NOMO-1 treated with dmso at 0.1 percent for 144 hours (cell line): ENCODE data around the gene MRPL37.
"Not testable (repeated sequence)": the region's sequence is repeated elsewhere in the genome, so short reads cannot be mapped to it uniquely, and the experiment has no call there.

Experiments
- DNase-seq: peaks from one replicate; lab custom pipeline; 2025; ENCODE audit not compliant: unreplicated experiment; lab: John Stamatoyannopoulos, UW

The MRPL37 gene

DNA sequence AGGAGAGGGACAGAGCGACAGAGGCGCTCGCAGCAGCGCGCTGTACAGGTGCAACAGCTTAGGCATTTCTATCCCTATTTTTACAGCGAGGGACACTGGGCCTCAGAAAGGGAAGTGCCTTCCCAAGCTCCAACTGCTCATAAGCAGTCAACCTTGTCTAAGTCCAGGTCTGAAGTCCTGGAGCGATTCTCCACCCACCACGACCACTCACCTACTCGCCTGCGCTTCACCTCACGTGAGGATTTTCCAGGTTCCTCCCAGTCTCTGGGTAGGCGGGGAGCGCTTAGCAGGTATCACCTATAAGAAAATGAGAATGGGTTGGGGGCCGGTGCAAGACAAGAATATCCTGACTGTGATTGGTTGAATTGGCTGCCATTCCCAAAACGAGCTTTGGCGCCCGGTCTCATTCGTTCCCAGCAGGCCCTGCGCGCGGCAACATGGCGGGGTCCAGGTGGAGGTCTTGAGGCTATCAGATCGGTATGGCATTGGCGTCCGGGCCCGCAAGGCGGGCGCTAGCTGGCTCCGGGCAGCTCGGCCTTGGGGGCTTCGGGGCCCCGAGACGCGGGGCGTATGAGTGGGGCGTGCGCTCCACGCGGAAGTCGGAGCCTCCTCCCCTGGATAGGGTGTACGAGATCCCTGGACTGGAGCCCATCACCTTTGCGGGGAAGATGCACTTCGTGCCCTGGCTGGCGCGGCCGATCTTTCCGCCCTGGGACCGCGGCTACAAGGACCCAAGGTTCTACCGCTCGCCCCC is at the start of gene MRPL37, which contains the start of gene CYB5RL:
Gene MRPL37, plus strand, starts transcription at position 403 of the 754 bp plus-strand sequence. Its CDS starts 77 bp downstream, at position 480.
Gene CYB5RL, minus strand, starts transcription at position 266 of the 754 bp plus-strand sequence. CDS start 4,414 bp downstream, outside the sequence.
- peak; percentile 98 for DNase-seq

DNA sequence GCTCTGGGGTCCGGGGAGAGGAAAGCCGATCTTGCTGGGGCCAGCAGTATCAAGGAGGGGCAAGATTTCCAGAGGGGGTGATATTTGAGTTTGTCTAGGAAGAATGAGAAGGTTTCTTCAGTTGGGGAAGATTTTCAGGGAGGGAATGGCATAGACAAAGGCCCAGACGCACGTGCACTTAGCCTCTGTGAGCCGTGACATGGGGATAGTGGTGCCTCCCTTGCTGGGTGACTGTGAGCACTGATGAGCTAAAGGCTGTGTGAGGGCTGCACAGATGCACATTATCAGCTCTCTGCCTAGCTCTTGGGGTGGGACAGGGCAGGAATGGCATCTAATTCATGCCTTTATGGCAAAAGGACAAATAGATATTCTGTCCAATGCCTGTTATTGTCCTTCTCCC is 49.0 kb upstream of the MRPL37 start:
- no peak for DNase-seq

DNA sequence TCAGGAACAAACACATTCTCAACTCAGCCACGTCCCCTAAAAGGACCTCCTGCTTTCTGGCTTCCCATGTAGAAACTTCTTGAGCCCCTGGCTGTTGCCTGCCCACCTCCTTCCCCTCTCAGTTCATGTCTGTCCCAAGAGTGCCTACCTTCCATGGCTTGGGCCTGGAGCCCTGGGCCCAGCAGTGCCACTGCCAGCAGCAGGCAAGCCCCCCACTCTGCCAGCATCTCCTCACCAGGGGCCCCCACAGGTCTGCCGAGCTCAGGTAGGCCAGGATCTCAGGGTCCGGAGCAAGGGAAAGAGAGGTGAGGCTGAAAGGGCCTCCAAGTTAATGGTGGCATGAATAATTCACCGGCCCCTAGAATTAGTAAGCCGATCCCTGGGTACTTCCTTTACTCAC is 47.3 kb upstream of the MRPL37 start, which contains the start of gene CDCP2:
Gene CDCP2, minus strand, starts transcription at position 305 of the 400 bp plus-strand sequence. Its CDS starts 78 bp downstream, at position 227.
- no peak for DNase-seq

DNA sequence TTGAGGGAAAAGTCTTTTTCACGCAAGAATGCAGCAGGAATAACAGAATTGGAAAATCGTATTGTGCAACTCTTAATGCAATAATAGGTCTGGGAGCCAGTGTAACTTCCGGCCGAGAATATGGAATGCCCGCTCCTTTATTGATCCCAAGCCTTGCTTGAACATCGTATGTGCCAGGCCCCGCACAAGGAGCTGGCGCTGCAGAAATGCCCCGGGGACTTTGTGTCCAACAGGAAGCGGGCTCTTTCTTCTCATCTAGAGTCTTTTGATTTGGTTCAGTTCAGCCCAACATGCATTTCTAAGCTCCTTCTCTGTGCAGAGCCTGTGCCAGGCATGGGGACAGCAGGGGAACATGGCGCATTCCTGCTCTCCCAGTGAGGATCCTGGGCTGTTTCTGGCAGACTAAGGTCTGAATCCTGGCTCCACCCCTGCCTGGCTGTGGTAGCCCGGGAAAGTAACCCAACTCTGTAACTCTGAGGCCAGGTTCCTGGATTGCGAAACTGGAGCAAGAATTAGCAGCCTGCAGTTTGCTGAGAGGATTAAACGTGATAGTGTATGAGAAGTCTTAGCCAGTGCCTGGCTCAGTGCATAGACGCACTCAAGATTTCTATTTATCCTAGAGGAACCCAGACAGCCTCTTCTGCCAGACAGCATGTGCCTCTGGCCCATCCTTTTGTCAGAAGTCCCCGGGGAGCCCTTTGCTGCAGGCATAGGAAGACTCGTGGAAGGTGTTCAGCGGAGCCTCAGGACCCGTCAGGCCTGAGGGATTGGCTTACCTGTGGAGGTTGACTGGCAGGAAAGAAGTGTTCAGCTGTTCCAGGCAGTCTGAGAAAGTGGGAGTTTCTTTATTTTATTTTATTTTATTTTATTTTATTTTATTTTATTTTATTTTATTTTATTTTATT is 46.2 kb upstream of the MRPL37 start:
- peak; percentile 13 for DNase-seq

DNA sequence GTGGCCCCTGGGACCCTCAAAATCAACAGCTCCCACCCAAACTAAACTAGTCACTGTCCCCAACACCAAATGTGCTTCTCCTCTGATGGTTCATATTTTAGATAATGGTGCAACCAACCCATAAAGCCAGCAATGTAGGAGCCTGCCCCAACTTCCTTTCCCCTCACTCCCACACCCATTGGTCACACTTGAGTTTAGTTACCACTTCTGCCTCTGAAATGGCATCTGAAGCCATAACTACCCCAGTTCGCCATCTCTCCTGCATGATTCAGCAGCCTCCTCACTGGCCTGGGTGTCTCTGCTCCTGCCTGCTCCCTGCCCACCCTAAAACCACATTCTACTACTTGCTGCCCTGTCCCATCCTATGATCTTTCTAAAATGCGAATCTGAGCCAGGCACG is 43.8 kb upstream of the MRPL37 start:
- DNase-seq, result no peak

DNA sequence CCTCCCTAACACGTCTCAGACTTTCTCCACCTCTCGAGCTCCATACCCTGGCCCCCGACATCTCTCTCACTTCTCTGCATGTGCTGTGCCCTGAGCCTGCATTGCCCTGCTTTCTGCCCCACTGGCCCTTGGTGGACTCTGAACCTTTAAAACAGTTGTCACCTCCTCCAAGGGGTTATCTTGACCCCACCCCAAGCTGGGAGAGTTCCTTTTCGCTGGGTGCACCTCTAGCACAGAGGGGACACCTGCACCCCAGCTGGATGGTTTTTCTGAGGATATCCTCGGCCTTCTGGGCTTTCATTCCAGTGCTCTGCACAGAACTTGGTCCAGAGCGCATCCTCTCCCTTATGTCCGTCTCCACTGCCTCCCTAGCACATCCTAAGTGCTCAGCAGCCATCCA is 43.0 kb upstream of the MRPL37 start:
- no peak for DNase-seq

DNA sequence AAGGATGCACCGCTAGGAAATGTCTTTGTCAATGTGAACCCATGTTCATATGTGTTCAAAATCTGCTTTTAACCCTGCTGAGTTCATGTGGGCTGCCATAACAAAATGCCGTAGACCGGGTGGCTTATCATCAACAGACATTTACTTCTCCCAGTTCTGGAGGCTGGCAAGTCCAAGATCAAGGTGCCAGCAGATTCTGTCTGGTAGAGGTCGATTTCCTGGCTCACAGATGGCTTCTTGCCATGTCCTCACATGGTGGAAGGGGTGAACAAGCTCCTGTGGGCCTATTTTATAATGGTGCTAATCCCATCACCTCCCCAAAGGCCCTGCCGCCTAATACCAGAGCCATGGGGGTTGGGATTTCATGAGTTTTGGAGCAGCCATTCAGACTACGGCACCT is 42.6 kb upstream of the MRPL37 start:
- DNase-seq, result no peak

DNA sequence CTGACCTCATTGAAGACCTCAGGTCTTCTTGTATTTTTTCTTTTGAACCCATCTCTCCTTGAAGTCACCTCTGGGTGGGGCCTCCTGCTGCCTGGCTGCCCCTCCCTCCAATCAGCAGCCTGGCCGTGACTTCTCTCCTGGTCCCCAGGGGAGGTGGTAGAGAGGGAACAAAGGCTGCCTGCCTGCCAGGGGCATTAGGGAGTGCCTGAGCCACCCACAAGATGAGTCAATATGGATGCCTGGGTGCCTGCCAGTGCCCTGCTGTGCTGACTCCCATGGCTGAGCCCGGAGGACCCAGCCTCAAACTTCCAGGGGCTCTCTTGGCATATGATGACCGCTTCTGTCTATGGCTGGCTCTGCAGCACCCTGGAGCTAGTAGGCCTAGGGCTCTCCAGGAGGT is 41.9 kb upstream of the MRPL37 start:
- DNase-seq, result no peak

DNA sequence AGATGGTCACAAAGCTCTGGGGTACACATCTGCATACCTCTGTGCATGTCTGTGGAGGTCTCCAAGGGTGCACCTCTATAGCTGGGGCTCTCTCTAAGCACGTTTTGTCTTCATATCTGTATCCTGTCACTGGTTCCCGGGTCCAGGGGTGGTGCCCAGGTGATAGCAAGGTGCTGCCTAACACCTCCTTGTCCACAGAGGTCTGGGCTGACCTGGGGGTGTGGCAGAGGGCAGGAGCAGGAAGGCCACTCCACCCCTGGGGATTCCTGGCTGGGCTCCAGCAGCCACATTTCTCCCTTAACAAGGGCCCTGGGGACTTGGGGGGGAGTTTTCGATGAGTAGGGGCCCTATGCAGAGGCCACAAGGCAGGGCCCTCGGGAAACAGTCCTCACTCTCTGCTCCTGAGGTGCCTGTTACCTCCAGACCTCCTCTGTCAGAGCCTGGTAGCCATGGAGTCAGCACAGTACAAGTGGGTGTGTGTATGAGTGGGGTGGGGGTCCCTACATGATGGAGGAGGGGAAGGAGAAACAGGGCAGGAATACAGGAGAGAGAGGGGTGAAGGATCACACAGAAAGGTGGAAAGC is 40.1 kb upstream of the MRPL37 start:
- no peak for DNase-seq

DNA sequence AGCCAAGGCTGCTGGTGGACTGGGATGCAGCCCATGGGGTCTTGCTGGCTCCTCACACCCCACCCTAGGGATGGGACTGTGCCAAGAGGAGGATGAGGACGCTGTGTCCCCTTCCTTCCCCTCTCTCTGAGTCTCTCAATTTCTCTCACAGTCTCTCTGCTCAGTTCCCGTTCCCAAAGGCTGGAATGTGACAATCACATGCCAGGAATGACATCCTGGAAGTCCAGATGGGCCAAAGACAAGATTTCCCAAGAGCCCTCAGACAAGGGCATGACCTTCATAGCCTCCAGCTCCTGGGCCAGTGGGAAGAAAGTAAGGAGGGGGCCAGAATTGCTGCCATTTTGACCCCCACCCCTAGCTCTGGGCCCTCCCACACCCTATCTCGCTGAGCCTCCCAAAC is 39.6 kb upstream of the MRPL37 start:
- DNase-seq, result no peak

DNA sequence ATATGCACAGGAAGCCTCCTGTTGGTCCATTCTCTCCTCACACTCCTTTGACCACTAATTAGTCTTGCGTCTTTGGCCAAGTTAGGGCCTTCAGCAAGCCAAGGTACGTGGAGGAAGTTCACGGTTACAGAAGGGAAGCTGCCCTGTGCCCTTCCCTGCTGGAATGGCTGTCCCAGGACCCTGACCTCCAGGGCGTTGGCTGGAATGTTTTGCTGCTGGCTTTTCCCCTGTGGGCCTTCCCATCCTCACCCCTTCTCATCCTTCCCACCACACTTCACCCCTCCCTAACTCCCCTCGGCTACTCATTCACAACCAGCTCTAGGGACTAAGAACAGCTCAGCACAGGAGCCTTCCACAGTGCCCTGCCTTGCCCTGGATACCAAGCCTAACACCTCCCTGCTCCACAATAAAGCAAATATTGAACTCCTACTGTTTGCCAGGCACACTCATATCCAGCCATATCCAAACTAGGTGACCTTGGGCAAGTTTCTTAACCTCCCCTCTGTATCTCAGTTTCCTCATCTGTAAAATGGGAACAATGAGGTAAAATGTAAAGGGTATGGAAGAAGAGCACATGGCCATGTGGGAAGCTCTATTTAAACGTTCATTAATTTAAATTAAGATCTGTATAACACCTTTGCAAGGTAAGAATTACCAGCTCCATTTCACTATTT is 38.3 kb upstream of the MRPL37 start:
- no peak for DNase-seq

DNA sequence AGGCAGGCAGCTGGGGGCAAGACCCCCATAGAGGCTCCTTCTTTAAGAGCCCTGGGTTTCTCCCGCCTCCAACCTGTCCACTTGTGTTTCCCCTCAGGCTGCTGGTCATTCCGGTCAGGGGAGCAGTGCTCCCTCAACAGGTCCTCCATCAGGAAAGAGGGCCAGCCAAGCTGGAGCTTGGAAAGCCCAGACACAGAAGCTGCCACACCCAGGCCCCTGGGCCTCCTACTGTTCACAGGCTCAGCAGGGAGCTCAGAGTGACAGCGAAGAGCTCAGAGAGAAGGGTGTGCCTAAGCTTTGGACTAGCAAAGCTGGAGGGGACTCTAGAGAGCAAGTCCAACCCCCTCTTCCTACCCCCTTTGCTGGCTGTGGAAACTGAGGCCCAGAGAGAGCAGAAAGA is 36.9 kb upstream of the MRPL37 start:
- no peak for DNase-seq

DNA sequence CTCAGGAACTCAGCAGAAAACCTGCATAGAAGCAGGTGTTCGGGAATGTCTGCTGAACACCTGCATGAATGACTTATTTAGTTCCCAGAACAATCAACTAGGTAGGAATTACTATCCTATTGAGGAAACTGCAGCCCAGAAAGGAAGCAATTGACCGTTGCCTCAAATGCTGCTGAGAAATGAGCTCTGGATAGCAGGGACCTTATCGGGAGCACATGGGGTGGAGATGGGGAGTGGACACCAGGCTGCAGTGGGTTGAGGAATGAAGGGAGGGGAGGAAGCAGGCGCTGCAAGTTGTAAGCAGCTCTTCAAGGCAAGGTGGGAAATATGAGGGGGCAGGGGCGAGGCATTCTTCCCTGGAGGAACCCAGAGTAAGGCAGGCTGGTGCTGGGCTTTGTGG is 36.4 kb upstream of the MRPL37 start:
- DNase-seq, result no peak

DNA sequence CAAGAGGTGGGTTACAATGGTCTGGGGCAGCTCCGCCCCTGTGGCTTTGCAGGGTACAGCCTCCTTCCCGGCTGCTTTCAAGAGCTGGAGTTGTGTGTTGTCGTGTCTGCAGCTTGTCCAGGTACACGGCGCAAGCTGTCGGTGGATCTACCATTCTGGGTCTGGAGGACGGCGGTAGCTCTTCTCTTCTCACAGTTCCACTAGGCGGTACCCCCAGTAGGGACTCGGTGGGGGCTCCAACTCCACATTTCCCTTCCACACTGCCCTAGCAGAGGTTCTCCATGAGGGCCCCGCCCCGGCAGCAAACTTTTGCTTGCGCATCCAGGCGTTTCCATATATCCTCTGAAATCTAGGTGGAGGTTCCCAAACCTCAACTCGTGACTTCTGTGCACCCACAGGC is 34.8 kb upstream of the MRPL37 start:
- DNase-seq, result no peak

DNA sequence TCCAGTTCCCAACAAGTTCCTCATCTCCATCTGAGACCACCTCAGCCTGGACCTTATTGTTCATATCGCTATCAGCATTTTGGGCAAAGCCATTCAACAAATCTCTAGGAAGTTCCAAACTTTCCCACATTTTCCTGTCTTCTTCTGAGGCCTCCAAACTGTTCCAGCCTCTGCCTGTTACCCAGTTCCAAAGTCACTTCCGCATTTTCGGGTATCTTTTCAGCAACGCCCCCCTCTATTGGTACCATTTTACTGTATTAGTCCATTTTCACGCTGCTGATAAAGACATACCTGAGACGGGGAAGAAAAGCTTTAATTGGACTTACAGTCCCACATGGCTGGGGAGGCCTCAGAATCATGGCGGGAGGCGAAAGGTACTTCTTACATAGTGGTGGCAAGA is 33.6 kb upstream of the MRPL37 start:
- DNase-seq, result not testable (repeated sequence)

DNA sequence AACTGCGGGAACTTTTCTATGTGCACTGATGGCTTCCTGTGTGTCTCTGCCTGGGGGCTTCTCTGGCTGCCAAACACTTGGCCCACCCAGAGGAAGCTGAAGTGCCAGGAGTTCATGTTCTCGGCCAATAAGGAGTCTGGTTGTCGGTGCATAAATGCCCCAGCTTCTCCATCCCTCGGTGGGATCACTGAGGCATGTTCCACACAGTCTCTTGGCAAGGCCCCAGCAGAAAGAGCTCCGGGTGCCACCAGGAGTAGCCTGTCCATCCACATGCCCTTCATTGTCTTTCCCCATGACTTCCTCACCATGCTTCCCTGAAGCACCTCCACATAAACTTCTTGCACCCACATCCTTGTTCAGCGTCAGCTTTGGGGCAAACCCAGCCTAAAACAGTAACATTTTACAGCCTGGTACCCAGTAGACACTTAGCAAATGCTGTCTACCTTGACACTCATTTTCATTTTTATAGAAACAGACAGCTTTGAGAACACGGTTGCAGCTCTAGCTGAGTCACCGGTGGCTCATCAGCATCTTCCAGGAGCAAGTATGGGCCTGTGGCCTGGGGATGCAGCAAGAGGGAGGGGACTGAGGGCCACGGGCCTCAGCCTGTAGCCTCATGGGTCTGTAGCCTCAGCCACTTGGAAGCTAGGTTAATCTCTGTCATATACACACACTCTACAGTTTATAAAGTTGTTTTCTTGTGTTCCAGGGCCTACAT is 32.4 kb upstream of the MRPL37 start:
- no peak for DNase-seq

DNA sequence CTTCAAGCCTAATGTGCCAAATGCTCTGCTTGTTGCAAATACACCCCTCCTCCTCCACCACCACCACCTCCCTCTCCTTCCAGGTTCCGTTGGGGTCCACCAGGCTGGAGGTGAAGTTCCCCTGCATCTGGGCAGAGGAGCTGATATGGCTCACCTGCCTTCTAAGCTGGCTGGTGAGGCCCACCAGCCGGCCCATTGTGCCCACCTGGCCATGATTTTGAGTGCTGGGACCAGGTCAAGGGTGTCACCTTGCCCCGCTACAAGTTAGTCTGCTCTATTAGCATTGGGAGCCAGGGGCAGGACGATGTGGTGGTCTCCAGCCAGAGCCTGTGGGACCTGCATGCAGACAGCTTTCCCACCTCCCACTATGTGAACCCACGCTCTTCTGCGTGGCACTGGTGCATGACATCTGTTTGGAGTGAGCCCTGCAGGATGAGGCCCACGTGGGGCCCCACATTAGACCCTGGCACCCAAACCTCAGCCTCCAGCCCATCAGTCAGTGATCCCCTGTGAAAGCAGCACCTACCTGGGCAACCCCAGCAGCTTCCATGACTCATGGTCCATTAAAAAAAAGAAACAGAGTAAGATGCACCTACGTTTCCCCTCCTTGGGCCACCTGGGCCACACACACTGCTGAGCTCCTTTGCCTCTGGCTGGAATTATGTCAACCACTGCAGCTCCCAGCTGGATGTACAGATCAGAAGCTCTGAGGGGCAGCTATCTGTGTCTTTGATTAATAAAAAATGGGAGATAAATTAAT is 31.6 kb upstream of the MRPL37 start:
- DNase-seq, result no peak

DNA sequence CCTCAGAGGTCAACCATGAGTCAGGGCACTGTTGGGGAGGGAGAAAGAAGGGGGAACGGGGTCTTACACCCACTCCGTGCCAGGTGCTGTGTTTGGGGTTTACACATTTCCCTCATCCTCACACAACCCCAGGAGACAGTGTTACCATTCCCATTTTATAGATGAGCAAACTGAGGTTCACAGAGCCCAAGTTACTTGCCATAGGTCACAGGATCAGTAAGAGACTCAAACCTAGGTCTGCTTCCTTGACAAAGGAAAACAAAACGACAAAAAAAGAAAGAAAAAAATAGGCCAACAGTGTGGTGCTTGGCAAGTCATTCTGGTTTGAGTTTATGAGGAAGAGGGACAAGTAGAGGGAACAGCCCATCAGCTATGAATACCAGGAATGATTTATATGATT is 30.9 kb upstream of the MRPL37 start:
- DNase-seq, result no peak

DNA sequence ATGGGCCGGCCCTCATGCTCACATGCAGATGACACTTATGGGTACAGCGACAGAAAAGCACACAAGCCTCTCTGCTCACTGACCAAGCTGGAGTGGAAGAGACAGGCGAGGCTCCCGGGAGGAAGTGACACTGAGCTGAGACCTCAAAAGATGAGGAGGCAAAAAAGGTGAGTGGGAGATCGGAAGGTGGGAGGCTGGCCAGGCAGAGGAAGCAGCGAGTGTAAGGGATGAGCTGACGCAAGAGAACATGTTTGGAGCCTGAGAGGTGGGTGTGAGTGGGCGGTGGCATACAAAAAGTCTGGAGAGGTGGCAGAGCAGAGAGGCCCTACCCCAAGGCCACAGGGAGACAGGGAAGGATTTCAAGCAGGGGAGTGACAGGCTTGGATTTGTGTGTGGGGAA is 29.0 kb upstream of the MRPL37 start:
- no peak for DNase-seq

DNA sequence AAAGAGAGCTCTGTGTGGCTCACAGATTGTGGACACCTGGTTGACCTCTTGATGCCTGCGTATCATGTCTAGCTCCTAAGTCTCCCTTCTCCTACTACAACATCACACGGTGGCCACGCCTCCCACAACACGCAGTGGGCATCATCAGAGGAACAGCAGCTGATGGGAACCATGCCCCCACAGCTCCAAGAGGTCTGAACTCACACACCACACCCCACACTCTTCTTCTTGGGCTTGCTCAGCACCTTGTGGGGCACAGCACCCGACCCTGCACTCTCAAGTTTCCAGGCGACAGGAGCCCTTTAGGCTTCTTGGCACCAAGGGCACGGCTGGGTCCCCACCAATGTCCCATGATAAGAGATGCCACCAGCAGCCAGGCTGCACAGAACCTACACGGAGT is 28.4 kb upstream of the MRPL37 start:
- DNase-seq, result no peak
